ENCODE measurements around the gene DCLRE1B. TPM values are rescaled to one million over a fixed set of nuclear protein-coding genes. Genes with fewer than 3 reads are reported as not detected.
A peak's percentile ranks its signal among the peaks of the same experiment; 100 is the strongest.

Gene DCLRE1B
- total and polyA plus RNA-seq, 9 of the 15 experiments (the other 6 are each of a cell fraction or from before 2014, with no cell fraction given): 10.6 to 28.8 (median 17.2) TPM

GRCh38 chr1:113928941-113929749, 24.0 kb downstream of the DCLRE1B start, which contains the start of gene HIPK1 (continued):
- peak; percentile 88 for TF ChIP-seq TOE1 (IDR thresholded peaks at IDR 0.05; ENCODE audit: borderline replicate concordance)
- TF ChIP-seq TOE1 (CRISPR knock-in tag; IDR thresholded peaks at IDR 0.05; ENCODE audit: borderline replicate concordance, low read depth): 0 out of 2 replicates have a peak, but pooled peaks have one; percentile 35
- TF ChIP-seq ZNF75A (CRISPR knock-in tag; IDR thresholded peaks at IDR 0.05): no peak
- TF ChIP-seq RBM34 (IDR thresholded peaks at IDR 0.05; ENCODE audit: borderline replicate concordance, insufficient read depth, low read length): no peak
- TF ChIP-seq ATF1 (CRISPR knock-in tag; IDR thresholded peaks at IDR 0.05): no peak
- TF ChIP-seq ATF1 (tag; IDR thresholded peaks at IDR 0.05): peak; percentile 98
- TF ChIP-seq GABPB1 (CRISPR knock-in tag; IDR thresholded peaks at IDR 0.05): peak; percentile 89
- 0 out of 4 replicates have a peak, but pooled peaks of 1 of the 2 experiments have one; percentile 20 for TF ChIP-seq ETV6 (IDR thresholded peaks at IDR 0.05; ENCODE audit: borderline replicate concordance in 1 of 2, low read depth in 2 of 2, low read length in 1 of 2)
- TF ChIP-seq ETV6 (CRISPR knock-in tag; IDR thresholded peaks at IDR 0.05; ENCODE audit: borderline replicate concordance): peak; percentile 67; the same call in 1 of the 2 replicates
- TF ChIP-seq TAL1 (IDR thresholded peaks at IDR 0.05): 0 out of 2 replicates have a peak, but pooled peaks have one; percentile 8
- 0 out of 2 replicates have a peak, but pooled peaks have one; percentile 16 for TF ChIP-seq KDM2B (CRISPR knock-in tag; IDR thresholded peaks at IDR 0.05)
- TF ChIP-seq ZBTB9 (CRISPR knock-in tag; IDR thresholded peaks at IDR 0.05): peak; percentile 75
- no peak for TF ChIP-seq YBX1 (IDR thresholded peaks at IDR 0.05)
- no peak for TF ChIP-seq RERE (CRISPR knock-in tag; IDR thresholded peaks at IDR 0.05; ENCODE audit: borderline replicate concordance)
- peak; percentile 87; the same call in 1 of the 2 replicates for TF ChIP-seq MBD2 (IDR thresholded peaks at IDR 0.05; ENCODE audit: borderline replicate concordance, low read depth)
- no peak for TF ChIP-seq ZNF347 (CRISPR knock-in tag; IDR thresholded peaks at IDR 0.05; ENCODE audit: low read depth)
- no peak for TF ChIP-seq CHCHD3 (CRISPR knock-in tag; IDR thresholded peaks at IDR 0.05)
- no peak for TF ChIP-seq CAMTA2 (CRISPR knock-in tag; conservative IDR thresholded peaks at IDR 0.05)
- peak; percentile 62; the same call in 1 of the 2 replicates for TF ChIP-seq RNF2 (IDR thresholded peaks at IDR 0.05)
- TF ChIP-seq ZNF395 (CRISPR knock-in tag; IDR thresholded peaks at IDR 0.05): peak; percentile 66; the same call in 1 of the 2 replicates

Measured in K562 (cell line).